Myometrial cell (primary cell): ENCODE data around the gene ARHGEF19. TPM values are rescaled to one million over a fixed set of nuclear protein-coding genes. Genes with fewer than 3 reads are reported as not detected.

ENCODE experiments used
- total RNA-seq: library from RNA; depleted of rRNA; stranded (reverse); fragments of >200 nt; gene quantifications from 2 replicates; pipeline ENCODE4 v1.2.3, GENCODE V29; 2015

The ARHGEF19 gene
- total RNA-seq: 7.8 and 14.7 TPM in 2 replicates

DNA sequence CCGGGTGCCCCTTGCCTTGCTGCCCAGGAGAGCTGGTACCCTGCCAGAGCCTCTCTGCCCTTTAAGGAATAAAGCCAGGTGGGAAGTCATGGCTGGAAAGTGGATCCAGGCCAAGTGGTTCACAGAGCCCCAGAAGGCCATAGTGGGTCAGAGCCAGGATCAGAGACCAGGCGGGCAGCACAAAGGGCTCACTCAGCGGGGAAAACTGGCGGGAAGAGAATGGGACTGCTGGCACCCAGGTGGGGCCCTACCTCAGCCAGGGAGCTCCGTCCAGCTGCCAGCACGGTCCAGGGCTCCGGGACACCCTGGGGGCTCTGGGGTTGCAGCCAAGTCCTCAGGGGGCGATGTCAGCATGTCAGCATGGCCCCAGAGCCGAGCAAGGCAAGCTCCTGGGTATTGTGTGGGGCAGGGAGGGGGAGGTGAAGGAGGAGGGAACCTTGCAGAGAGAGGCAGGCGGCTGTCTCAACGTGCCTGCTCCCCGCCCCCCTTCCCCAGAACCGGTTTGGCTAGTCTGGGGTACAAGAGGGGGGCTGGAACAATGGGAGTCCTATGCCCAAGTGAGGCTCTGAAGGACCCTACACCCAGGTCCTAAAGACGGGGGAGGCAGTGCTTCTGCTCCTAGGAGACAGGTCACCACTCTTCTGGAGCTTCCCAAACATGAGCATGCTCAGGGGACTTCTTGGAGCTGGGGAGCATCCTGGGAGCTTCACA lies at the start of gene ARHGEF19:
Gene ARHGEF19 (minus strand): TSS at position 402 of the 711 bp plus-strand sequence. CDS start 3,598 bp downstream, outside the sequence.

GRCh38 chr1:16236511-16237342 lies 24.3 kb upstream of the ARHGEF19 start, which contains the start of gene CPLANE2:
Gene CPLANE2, minus strand, starts transcription at chr1:16237183. Its CDS starts 441 bp downstream, at chr1:16236742.

DNA sequence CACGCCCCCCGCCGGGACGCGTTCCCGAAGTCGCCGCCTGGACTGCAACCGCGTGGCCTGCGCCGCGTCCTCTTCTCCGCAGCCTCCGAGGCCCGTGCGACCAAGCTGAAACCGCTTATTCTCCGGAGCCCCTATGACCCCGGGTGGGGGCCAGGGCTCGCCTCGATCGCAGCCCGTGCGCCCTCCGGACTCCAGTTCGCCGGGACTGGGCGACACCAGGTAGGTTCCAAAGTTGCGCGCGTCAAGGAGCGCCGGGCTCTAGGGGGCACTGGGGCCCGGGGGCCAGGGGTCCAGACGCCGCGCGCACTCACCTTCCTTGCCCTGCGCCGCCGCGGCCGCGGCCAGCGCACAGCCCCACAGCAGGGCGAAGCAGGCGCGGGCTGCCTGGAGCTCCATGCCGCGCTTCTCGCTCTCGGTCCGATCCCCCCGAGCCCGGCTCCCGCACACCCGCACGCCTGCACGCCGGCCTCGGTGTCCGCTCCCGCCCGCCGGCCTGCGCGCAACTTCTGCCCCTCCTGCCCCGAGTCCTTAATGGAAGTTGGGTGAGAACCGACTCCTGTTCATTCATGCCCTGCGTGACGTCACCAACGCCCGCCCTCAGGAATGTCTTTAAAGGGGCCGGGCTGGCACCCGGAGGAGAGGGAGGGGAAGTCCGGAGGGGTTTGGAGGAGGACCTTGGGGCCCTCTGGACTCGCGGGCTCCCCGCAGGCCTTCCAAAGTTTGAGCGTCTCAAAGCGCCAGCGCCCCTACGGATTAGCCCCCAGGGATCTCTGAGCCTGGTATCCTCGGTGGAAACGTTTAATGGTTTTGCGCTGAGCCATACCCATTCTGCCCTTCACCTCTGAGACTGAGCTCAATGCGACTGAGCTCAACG lies 56.7 kb downstream of the ARHGEF19 start, which contains the start of gene EPHA2:
Gene EPHA2 (minus strand): TSS at position 533 of the 874 bp plus-strand sequence. CDS start 137 bp downstream, at position 396.

Other genes with a start within 250 kb of the ARHGEF19 start
- gene ZBTB17, start 236.6 kb downstream of the ARHGEF19 start, total RNA-seq: 15.8 and 20.8 TPM in 2 replicates
- gene SRARP, start 208.4 kb downstream of the ARHGEF19 start, total RNA-seq: not detected in 2 replicates
- gene HSPB7, start 194.6 kb downstream of the ARHGEF19 start, total RNA-seq: 0.35 and 0.58 TPM in 2 replicates
- gene CLCNKA, start 190.6 kb downstream of the ARHGEF19 start, total RNA-seq: not detected in 2 replicates
- gene CLCNKB, start 168.9 kb downstream of the ARHGEF19 start, total RNA-seq: 1.6 TPM in 1 of 2 replicates, not detected in the other
- gene FAM131C, start 139.0 kb downstream of the ARHGEF19 start, total RNA-seq: not detected in 2 replicates
- 62.7 and 69.8 TPM in 2 replicates for gene EPHA2, start 56.6 kb downstream of the ARHGEF19 start, total RNA-seq
- gene CPLANE2, start 24.5 kb upstream of the ARHGEF19 start, total RNA-seq: 6.9 and 17.0 TPM in 2 replicates
- 10.4 and 13.5 TPM in 2 replicates for gene FBXO42, start 139.8 kb upstream of the ARHGEF19 start, total RNA-seq
- 70.9 and 80.8 TPM in 2 replicates for gene SZRD1, start 154.6 kb upstream of the ARHGEF19 start, total RNA-seq
- gene SPATA21, start 224.8 kb upstream of the ARHGEF19 start, total RNA-seq: not detected in 2 replicates
- gene NECAP2, start 228.1 kb upstream of the ARHGEF19 start, total RNA-seq: 112 and 127 TPM in 2 replicates